HG03095 (cell line): Measurements from ENCODE around the gene TAF9B.
"Not testable (repeated sequence)": the region's sequence is repeated elsewhere in the genome, so short reads cannot be mapped to it uniquely, and the experiment has no call there.

Experiments
- ATAC-seq: cut with Tn5 transposase; IDR thresholded peaks from one replicate; pipeline ENCODE4 v1.9.1; 2021; ENCODE audit warnings: moderate library complexity; ENCODE audit not compliant: unreplicated experiment

The TAF9B gene

GRCh38 chrX:78116766-78117165 lies 22.7 kb downstream of the TAF9B start:
- no peak for ATAC-seq

DNA sequence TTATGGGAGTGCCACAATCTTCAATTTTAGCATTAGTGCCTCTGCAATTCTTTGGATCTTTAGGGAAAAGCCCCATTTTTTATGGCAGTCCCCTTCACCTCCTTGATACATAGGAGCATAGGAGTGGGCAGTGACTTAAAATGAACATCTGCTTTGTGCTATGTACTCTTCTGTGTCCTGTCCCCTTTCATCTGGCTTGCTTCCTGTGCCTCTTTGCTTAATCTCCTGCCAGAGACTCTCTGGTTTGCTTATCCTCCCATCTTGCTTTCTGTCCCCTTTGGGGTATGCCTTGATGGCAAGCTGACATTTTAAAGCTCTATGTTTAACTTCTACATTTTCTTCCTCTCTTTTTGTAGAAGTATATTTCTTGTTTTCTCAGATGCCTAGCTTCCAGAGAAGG lies 23.1 kb downstream of the TAF9B start:
- no peak for ATAC-seq

- ATAC-seq = no peak
These were observed 28.1 kb downstream of the TAF9B start for GRCh38 chrX:78111140-78111931.

DNA sequence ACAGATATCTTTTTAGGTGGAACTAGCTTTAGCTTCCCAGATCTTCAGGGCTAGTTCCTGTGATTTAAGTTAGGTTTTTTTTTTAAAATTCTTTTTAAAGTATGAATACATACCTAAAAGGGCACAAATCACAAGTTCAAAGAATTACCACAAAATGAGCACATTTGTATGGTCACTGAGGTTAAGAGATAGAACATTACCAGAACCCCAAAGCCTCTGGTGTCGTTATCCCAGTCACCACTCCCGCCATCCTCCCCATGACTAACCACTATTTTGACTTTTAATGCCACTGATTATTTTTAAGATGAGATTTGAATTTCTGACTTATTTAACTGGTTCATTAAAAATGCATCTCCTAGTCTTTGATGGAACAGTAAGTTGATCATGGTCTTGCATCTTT lies 30.0 kb downstream of the TAF9B start:
- no peak for ATAC-seq

DNA sequence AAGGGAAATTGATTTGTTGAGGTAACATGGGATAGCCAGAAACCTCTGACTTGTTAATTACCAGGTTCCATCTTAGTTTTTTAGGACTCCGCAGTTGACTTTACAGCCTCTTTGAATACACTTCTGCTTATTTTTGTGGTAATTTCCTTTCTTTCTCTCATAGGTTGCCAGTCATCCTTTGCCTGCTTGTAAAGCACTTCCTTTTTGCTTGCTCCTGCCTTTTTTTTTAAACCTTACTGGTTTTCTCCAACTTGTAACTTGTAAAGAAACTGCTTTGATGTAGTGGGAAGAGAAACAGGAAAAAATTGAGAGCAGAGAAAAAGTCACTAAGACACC lies 32.8 kb downstream of the TAF9B start:
- no peak for ATAC-seq

- ATAC-seq = no peak
These were observed 33.4 kb downstream of the TAF9B start for GRCh38 chrX:78105944-78106650.

- ATAC-seq = no peak
These were observed 34.8 kb downstream of the TAF9B start for GRCh38 chrX:78104447-78105176.

DNA sequence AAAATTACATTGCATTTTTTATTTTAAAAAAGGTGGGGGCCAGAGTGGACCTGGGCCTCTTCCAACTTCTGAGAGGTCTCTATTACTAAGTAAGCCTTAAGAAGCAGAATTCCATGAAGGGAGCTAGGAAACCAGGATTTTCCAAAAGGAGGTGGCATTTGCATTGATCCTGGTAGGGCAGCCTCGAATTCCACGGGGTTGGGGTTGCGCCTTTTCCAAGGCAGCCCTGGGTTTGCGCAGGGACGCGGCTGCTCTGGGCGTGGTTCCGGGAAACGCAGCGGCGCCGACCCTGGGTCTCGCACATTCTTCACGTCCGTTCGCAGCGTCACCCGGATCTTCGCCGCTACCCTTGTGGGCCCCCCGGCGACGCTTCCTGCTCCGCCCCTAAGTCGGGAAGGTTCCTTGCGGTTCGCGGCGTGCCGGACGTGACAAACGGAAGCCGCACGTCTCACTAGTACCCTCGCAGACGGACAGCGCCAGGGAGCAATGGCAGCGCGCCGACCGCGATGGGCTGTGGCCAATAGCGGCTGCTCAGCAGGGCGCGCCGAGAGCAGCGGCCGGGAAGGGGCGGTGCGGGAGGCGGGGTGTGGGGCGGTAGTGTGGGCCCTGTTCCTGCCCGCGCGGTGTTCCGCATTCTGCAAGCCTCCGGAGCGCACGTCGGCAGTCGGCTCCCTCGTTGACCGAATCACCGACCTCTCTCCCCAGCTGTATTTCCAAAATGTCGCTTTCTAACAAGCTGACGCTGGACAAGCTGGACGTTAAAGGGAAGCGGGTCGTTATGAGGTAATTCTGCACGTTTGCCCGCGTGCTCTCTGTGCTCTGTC lies 35.6 kb downstream of the TAF9B start, which contains the start of gene PGK1:
Gene PGK1, plus strand, starts transcription at position 626 of the 824 bp plus-strand sequence. Its CDS starts 93 bp downstream, at position 719.
- ATAC-seq = peak; percentile 95

DNA sequence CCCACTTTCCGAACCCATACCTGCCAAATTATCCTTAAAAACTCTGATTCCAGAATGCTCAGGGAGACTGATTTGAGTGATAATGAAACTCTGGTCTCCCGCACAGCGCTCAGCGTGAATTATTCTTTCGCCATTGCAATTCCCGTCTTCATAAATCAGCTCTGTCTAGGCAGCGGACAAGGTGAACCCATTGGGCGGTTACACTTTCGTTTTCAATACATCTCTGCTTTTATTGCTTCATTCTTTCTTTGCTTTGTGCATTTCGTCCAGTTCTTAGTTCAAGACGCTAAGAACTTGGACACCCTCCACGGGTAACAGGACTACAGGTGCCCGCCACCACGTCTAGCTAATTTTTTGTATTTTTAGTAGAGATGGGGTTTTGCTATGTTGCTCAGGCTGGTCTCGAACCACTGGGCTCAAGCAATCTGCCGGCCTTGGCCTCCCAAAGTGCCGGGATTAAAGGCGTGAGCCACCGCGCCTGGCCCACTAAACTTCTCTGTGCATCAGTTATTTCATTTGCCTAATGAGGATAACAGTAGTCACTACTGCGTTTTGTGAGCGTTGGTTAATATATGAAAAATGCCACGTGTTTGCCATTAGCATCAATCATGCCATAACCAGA lies 36.3 kb downstream of the TAF9B start:
- ATAC-seq = no peak

GRCh38 chrX:78102091-78102490 lies 37.4 kb downstream of the TAF9B start:
- ATAC-seq = no peak

DNA sequence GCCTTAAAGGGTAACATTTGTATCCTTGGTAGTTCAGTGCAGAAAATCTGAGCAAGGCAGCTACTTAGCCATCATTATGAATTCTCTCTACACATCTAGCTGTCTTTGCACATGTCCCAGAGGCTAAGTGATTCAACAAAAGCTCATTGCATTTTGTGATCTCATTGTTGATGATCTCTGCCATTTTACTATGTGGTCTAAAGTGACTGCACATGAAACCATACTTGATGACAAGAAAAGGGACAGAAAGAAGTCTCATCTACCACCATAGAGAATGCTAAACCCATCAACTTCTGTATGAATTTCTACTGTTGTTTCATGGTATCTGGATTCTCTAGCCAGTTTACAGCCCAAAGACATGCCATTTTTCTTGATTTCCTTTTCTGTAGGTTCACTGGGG lies 41.3 kb downstream of the TAF9B start:
- ATAC-seq = no peak

DNA sequence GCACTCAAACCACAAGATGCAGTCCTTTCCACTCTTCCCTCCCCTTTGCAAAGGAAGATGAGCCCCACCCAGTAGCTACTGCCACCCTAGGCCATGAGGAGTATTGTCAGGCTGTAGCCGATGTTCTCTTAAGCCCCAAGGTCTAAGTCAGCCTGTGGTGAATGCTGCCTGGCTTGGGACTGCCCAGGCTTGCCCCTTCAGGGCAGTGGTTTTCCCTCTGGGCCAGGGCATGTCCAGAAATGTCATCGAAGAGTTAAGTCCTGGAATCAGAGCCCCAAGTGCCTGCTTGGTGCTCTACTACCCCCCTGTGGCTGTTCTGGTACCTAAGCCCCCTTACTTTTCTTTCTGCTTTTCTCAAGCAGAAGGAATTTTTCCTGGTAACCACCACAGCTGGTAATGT lies 47.2 kb downstream of the TAF9B start:
- ATAC-seq = peak; percentile 77

- not testable (repeated sequence) for ATAC-seq
These were observed 58.0 kb downstream of the TAF9B start for GRCh38 chrX:78081413-78081812.
